Fibroblast of skin of left biceps (primary cell): ENCODE measurements around the gene TGFB2.

Source experiments
- DNase-seq, 2 experiments: peaks; one replicate each; pipeline ENCODE4 v3.0.0-alpha.2; 2013; ENCODE audit warnings: low read depth in 2 of 2

Gene TGFB2

DNA sequence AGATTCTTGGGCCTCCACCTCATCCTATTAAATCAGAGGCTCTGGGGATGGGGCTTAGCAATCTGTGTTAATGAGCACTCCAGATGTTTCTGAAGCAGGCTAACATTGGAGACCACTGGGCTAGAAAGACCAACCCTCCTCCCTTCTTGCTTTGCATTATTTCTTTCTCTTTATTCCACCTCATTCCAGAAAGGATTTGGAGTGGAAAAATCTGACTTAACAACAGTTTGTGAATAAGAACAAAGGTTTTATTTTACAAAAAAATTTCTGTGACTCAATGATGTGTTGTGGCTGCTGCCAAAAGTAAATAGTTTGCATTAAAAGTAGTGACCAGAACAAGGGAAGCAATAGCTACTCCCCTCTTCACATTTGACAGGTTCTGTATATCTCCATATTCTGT is 79.4 kb downstream of the TGFB2 start:
- DNase-seq, result no peak

DNA sequence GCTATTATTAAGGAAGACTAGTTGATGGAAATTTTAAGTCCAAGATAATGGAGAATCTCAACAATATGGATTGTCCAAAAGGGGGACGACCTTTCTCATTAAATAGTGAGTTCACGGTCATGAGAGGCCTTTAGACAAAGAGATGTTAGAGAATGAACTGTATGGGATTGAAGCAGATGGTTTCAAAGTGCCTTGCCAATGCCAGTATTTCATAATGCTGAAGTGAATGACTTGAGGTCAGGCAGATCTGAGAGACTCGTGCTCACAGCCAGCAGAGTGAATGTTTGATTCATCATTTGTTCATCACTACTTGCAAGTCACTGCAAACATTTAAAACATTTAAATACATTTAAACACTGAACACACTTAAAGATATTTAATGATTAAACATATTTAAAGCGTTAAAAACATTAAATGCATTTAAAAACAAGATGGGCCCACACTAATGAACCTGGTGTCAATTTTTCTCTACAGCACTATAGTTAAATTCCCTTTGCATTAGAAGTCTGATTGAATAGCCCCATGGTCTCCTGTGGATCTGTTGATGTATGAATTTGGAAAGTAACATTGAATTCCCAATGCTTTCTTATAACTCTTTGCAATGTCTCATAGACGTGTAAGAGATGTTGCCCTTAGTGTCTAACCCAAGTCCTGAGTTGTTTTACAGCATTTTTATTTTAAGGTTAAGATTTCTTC is 80.7 kb downstream of the TGFB2 start:
- no peak for DNase-seq

DNA sequence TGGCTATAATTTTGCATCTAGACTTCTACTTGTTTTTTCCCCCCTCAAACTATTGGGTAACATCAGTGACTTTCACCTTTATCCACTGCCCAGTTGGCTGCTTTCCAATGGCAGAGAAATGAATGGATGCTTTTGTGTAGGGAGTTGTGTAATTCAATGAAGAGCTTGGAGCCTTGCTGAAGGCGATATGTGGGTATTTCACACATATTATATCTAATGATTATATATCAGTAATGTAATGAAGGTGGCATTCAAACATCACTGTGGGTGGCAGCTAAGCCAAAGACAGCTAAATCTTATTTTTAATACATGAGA is 81.2 kb downstream of the TGFB2 start:
- DNase-seq, result peak in 1 of 2 experiments; percentile 12

DNA sequence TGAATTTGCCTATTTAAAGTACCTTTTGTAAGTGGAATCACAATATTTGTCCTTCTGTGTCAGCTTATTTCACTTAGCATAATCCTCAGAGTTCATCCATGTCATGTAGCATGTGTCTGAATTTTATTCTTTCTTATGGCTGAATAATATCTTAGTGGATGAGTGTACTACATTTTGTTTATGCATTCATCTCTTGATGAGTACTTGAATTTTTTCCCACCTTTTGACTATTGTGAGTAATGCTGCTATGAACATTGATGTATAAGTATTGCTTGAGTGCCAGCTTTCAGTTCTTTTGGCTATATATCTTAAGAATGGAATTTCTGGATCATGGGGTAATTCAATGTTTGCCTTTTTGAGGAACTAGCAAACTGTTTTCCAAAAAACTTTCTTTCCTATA is 84.2 kb downstream of the TGFB2 start:
- DNase-seq, result no peak

DNA sequence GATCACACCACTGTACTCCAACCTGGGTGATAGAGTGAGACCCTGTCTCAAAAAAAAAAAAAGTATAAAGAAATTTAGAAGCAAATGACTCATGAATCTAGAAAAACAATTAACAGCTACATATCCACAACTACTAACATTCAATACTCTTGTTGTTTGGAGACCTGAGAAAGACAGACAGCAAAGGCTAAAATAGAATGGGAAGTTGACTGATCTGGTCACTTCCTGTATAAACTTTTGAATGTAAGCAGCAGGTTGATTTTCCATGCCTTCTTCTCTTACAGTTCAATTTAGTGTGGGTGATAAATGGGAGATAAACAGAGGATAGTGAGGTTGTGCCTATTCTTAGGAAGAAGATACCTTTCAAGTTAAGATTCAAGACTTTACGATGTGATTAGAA is 85.2 kb downstream of the TGFB2 start:
- DNase-seq, result no peak

DNA sequence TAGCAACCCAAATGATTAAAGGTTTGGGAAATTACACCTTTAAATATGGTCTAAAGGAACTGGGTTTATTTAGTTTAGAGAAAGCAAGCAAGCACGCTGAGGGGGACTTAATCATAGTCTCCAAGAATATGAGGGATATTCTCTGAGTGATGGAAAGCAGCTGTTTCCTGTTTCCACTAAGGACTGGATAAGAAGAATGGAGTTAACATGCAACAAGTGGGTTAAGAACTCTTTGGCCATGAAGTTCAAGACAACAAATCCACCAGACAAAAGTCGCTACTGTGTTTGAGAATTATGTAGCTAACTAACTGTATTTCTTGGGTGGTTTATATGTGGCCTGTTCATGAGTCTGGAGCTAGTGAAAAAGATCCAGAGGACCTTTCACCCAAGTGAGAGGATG is 85.7 kb downstream of the TGFB2 start:
- no peak for DNase-seq

DNA sequence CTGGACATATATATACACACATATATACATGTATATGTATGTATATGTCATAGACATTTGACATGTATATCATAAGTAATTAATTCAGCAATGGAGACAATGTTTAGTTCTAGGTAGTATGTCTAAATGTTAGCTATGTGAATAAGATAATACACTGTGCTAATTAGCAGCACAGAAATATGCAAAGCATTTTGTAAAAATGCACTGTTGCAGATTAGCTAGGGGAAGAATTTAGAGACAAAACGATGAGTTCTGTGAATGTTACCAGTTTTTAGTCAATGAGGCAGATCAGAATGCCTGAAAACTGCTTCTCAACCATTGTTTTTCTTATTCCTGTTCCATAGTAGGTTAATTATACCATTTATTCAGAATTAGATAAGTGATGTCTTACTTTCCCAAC is 86.3 kb downstream of the TGFB2 start:
- no peak for DNase-seq

DNA sequence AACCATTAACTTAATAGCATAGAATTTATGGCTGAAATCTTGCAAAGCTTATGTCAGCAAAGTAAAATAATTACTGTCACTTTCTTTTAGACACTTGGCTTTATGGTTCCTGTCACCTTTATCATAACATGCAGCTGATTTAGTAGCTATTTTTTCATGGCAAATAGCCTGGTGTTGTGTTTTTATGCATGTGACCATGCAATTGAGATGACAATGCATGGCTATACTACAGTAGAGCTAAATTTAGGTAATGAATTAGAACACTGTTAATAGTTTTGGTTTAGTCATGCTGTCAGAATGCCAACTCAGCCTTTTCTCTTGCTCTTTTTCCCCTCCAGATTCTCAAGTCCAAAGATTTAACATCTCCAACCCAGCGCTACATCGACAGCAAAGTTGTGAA is 88.6 kb downstream of the TGFB2 start:
- no peak for DNase-seq

DNA sequence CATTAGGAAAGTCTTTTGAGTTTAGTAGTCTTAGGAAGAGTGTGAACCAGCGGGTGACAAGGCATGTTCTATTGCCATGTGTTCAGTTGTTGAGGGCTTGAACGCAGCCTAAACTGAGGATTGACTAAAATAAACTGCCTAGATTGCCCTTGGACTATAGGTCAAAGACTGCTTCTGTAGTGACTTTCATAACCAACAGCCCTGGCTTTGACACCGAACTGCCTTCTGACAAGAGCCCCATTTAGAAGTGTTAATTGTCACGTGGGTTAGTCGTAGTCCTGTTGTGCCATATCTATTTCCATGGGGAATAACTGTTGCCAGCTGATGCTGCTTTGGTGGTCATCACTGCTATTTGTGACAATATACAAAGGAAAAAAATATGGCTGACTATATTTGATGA is 90.4 kb downstream of the TGFB2 start:
- DNase-seq, result no peak

DNA sequence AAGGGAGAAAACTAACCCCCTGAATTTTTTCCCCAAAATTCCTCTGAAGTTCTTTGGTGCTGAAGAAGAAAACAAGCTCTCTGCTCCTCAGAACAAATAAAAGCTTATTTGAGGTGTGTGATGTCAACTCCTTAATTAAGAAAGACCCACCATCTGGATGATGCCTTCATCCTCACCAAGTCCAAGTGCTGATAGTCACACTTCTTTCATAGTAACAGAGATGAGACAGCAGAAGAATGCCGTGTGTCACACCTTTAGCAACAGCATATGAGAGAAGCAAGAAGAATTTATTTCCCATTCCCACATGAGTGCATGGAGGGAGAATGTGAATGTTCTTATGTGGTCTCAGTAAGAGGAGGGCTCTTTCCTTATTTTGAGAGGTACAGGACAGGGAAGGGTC is 91.2 kb downstream of the TGFB2 start:
- no peak for DNase-seq

DNA sequence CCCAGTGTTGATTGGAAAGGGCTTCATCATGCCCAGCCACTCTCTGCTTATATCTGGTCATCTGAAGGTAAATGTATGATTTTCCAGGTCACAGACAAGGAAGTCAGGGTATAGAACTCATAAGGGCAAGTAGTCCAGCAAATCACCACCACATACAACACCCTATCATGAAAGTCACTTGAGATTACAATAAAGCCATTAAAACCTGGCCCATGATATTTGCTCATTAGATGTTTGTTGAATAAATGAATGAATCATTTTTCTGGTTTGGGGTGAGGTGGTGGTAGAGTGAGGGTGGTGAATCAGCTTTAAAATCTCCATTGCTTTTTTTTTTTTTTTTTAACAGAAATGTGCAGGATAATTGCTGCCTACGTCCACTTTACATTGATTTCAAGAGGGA is 91.9 kb downstream of the TGFB2 start:
- DNase-seq, result no peak

DNA sequence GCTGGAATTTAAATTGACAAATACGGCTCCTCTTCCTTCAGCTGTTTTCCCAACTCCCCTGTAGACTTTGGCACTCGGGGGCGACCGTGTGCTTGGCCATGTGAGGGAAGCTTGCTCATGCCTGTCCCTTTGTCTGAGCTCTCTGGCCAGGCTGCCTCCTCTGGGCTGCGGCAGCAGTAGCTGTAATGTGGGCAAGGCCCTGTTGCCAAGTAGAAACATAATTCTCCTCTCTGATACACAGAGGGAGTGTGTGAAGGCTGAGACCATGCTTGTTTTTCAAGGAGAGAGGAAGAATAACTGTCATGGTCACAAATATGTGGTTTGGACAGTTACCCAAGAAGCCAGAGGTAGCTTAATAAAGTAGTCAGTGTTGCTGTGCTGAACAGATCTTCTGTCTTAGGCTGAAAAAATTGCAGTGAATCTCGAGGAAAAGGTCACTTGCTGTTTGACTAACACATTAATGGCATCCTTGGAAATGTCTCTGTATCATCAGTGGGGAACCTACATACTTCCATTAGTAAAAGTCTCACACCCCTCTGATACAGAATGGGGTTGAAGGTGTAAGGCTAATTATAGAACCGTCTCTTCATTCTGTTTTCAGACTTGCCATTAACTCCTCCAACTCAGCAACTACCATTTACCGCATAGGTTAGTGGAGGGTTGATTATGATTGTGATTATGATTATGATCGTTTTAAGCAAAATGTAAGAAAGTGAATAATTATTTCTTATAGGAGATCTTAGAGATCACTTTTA is 94.6 kb downstream of the TGFB2 start:
- no peak for DNase-seq

DNA sequence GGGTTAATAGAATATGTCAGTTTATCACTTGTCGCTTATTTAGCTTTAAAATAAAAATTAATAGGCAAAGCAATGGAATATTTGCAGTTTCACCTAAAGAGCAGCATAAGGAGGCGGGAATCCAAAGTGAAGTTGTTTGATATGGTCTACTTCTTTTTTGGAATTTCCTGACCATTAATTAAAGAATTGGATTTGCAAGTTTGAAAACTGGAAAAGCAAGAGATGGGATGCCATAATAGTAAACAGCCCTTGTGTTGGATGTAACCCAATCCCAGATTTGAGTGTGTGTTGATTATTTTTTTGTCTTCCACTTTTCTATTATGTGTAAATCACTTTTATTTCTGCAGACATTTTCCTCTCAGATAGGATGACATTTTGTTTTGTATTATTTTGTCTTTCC is 98.1 kb downstream of the TGFB2 start:
- DNase-seq, result no peak

DNA sequence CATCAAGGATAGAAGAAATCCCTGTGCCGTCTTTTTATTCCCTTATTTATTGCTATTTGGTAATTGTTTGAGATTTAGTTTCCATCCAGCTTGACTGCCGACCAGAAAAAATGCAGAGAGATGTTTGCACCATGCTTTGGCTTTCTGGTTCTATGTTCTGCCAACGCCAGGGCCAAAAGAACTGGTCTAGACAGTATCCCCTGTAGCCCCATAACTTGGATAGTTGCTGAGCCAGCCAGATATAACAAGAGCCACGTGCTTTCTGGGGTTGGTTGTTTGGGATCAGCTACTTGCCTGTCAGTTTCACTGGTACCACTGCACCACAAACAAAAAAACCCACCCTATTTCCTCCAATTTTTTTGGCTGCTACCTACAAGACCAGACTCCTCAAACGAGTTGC is 99.0 kb downstream of the TGFB2 start:
- no peak for DNase-seq

DNA sequence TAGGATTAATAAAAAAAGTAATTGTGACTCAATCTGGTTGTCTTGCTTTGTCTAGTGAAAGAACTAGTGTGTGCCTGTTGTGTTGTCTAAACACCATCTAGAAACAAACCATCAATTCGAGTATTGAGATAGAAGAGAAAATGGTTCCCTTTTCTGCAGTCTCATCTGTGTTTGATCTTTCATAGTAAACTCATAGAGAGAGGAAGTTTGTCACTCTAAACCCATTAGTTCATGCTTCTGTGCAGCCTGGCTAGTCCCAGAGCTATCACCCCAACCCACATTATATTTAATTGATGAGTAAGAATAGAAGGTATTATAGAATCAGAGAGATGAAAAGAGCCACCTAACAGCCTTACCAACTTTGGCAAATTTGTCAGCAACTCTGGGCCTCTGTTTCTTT is 99.5 kb downstream of the TGFB2 start:
- no peak for DNase-seq

DNA sequence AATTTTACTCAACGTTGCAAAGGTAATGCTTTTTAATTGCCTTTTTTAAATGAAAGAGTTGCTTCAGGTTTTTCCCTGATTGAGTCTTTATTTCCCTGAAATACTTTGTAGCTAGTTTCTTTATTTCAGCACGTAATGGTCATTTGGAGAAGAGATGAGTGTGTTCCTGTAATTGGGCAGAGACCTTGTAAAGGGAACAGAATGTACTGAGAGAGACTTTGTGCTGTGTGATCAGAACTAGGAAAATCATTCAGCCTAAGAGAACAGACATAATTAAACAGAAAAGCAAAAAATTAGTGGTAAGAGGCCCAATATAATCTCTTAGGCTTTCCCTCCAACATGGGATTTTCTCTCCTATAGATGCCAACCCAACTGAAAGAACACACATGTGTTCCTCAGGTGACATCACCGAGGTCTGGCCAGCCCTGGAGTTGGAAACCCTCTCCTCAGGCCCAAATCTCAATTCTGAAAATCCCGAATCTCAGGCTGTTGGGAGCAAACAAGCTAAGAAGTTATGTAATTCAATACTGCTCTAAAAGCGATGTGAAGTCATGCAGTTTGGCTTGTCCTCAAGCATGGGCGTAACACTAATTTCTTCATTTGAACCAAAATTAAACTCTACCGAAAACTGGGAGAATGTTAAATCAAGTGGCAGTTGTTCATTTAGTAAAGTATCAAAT is 102.0 kb downstream of the TGFB2 start:
- DNase-seq, result no peak

DNA sequence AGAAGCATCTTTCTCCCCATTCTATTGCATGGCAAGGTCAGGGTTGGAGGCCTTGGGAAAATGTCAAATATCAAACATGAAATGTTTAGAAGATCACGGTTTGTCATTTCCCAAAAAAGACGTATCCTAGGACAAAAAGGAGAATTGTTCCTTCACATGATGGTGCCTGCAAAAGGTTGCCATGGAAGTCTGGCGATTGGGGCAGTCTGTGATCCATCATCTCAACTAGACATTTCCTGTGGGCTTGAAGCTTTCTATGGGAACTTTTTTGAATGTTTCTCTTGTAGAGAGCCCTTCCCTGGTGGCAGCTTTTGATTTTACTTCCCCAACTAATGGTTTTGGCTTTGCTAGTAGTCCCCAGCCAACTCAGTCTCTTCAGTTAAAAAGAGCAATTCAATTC is 106.3 kb downstream of the TGFB2 start:
- DNase-seq, result no peak

DNA sequence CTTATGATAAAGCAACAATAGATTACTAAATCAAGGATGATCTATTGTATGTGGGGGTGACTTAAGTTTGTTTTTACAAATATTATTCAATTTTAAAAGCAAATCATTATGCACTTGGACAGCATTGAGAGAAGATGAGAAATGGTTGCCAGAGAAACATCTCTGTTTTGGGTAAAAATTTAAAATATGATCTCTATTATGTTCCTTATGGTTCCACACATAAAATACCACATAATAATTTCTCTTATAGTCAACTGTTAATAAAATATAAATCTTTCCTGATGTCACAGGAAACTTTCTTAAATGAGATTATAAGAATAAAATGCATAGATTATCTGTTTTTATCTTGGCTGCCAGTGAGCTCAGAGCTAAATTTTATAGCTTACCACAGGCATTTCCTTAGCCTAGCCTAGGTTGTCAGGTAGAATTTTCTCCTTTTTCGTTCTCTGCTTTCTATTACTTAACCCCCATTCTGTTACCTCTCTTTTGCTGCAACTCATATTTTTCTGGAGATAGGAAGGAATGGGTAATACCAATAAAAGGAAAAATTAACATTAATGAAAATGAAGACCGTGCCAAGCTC is 109.7 kb downstream of the TGFB2 start:
- no peak for DNase-seq

DNA sequence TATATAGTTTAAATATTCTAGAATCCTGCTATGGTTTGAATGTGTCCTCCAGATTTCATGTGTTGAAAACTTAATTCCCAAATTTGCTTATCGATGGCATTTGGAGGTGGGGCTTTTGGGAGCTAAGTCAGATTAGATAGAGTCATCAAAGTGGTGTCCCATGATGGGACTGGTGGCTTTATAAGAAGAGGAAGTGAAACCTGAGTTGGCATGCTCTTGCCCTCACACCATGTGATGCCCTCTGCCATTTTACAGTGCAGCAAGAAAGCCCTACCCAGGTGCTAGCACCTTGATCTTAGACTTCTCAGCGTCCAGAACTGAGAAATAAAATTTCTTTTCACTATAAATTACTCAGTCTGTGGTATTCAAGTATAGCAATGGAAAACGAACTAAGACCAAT is 111.3 kb downstream of the TGFB2 start:
- DNase-seq, result no peak

DNA sequence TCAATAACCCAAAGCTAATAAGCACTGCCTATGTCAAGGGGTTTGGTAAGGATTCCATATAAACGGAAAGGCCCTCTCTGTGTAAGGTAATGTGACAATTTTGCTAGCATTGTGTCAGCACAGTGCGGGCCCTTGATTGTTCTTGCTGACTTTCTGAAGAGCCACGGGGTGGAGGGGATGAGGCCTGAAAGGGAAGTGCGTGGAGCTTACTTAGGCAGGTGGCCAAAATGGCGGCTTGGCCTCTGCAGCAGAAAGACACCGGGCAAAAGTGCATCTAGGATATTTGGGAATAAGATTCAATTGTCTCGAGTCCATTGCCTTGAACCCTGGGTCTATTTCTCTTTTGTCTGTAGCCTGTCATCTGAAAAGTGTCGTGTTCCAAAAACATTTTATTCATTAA is 114.3 kb downstream of the TGFB2 start:
- DNase-seq, result no peak

DNA sequence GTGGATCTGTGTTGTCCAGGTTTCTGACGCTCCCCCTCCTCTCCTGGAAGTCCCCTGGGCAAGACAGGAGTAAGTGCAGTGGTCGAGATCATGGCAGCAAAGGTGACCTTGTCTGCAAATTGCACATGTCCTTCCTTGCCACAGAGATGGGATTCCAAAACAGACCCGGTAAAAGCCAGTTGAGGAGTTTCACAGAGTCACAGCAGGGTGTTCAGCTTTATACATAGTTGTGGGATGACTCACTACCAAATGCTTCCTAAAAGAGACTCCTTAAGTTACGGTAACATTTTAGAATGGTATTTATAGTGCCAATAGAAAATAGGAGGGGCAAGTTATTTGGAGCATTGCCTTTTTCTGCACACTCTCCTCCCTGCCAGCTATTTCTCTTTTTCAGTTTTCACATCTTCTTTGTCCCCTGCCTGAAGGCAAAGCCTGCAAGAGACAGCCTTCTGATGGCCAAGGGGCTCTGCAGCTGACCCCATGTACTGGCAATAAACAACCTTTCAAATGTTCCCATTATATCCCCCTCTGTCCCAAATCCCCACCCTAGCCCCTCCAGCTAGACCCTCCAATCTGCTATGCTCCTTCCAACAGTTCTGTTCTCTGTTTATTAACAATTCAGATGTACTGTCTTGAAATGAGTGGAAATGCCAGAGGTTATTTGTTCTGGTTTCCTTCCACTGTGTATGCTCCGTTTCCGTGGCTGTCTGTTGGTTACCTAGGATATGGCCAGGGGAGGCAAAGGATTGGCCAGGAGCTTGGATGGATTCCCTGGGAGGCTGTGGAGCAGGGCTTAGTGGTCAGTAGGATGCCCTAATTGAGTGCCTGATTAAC is 115.0 kb downstream of the TGFB2 start:
- peak; percentile 82 to 84 for DNase-seq

DNA sequence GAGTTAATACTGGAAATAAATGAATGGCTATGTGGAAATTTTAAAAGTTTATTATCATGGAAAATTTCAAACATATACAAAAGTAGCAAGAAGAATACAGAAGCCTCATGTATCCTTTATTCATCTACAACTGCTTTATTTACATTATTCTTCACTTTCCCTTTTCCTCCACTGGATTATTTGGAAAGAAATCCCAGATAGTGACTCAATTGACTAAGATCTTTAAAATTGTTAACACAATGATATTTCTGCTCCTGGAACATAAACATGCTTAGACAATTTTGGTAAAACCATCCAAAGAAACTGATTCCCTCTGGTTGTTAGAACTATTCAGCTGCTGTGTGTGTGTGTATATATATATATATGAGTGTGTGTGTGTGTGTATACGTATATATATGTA is 116.2 kb downstream of the TGFB2 start:
- no peak for DNase-seq
